Left kidney (tissue), 2 donors: Measurements from ENCODE around the gene MGLL. TPM values are rescaled to one million over a fixed set of nuclear protein-coding genes. Genes with fewer than 3 reads are reported as not detected.
"Not testable (repeated sequence)": the region's sequence is repeated elsewhere in the genome, so short reads cannot be mapped to it uniquely, and the experiment has no call there.

Experiments
- DNase-seq: peaks from one replicate; pipeline ENCODE4 v3.0.0-alpha.2; 2013
- polyA plus RNA-seq: library from polyadenylated mRNA; unstranded; fragments of 120-200 nt; gene quantifications from one replicate; pipeline ENCODE4 v1.2.1, GENCODE V29; 2013; ENCODE audit not compliant: insufficient read length

MGLL gene
- polyA plus RNA-seq, 1 donor, result 22.6 TPM

DNA sequence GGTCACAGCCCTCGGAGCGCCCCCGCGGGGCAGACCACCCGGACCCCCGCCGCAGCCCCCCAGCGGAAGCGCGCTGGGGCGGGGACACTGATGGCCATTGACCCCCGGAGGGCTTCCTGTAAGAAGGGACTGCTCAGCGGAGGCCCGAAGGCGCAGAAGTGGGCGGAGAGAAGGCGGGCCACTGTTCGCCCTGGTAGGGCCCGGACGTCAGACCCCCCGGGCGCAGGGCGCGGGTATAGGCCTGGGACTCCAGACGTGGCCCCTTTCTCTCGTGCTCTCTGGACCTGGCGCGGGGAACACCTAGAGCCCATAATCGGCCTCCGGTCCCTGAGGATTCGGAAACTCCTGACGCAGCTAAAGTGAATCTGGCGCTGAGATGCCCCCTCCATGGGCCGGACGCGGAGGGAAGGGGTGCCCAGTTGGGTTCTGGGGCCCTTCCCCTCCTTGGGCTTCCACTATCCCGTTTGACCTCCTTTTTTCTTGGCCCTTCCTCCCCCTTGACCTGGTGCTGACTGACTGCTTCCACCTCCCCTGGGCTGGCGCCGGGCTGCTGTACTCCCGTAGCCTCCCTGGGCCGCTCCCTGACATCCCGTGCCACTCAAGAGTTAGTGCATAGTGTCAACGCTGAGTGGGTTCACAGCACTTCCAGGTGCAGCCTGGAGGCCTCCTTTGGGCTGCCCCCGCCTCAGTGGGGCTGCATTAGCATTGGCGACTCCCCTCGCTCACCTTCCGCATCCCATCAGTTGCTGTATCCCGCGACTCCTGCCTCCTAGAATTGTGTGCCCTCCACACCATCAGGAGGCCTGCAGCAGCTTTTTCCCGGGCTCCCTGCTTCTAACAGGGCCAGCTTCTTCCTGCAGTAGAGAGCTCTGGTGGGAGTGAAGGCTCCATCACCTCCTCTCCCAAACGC, 148.9 kb downstream of the MGLL start:
- DNase-seq, result no peak

- peak; percentile 73 for DNase-seq
Measured at GRCh38 chr3:127672429-127673190, 149.7 kb downstream of the MGLL start, which contains the start of gene ABTB1. Gene ABTB1, plus strand, starts transcription at chr3:127672952. Its CDS starts 74 bp downstream, at chr3:127673026.

DNA sequence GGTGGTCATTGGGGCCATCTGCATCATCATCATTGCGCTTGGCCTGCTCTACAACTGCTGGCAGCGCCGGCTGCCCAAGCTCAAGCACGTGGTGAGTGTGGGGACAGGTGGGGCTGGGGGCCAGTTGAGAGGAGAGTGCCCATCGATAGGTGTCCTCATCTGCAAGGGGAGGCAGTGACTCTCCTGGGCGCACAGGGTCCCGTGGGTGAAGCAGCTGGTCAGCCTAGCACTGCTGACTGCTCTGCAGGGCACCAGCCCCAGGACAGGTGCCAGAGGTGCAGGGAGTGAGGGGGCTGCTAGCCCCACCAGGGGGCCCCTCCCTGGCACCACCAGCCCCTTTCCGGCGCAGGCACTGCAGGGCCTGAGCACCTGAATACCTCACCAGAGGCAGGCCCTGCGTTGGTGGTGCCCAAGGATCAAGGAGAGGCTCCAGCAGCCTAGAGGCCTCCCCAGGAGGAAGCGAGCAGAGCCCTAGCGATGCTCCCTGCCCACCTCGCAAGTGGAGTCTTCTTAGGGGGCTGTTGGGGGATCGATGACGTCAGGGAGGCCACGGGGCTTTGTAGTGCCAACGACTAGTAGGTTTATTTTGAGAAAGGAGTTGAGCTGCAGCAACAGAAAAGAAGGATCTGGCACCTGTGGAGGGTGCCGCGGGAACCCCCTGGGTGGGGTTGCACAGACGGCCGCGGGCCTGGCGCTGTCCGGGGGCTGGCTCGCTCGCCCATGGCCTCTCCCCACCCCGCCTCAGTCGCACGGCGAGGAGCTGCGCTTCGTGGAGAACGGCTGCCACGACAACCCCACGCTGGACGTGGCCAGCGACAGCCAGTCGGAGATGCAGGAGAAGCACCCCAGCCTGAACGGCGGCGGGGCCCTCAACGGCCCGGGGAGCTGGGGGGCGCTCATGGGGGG, 150.5 kb downstream of the MGLL start:
- no peak for DNase-seq

DNA sequence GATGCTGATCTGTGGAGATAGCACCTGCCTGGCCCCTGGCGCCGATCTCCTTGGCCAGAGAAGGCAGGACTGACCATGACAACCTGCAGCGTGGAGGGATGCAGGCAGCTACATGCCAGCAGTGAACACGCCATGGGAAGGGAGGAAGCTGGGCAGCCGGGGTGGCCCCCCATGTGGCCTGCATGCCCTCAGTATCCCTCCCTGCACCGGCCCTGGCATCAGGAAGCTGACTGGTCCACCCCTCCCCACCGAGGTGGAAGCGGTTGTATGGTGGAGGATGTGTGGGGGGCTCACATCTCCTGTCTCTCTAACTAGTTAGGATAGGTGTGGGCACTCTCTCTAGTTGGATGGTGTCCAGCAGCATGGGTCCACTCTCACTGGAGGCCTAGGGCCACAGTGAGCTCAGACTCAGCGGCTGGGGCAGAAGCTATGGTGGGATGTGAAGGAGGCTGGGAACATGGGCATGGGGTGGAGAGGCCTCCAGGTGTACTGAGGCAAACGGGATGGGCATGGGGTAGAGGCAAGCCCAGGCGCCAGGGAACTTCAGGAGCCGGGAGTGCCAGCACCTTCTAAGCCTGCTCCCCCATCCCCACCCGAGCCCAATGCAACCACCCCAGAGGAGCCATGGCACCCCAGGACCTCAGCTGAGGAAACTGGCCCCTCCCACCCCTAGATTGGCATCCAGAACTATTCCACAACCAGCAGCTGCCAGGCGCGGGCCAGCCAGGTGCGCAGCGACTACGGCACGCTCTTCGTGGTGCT, 151.4 kb downstream of the MGLL start:
- DNase-seq, result no peak

DNA sequence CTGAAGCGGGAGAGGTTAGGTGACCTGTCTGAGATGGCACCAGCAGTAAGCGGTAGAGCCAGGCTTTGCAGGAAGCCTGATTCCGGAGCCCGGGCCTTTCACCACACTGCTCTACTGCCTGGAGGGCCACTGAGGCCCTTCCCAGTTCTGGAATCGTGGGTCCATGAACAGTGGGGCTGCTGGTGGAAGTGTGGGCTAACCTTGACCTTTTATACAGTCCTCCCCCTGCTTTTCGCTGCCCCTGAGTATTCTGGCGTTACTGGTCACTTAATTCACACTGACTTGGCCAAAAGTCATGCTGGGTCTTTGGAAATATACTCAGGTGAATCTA, 152.1 kb downstream of the MGLL start:
- DNase-seq, result no peak

GRCh38 chr3:127669541-127670228, 152.6 kb downstream of the MGLL start:
- no peak for DNase-seq

DNA sequence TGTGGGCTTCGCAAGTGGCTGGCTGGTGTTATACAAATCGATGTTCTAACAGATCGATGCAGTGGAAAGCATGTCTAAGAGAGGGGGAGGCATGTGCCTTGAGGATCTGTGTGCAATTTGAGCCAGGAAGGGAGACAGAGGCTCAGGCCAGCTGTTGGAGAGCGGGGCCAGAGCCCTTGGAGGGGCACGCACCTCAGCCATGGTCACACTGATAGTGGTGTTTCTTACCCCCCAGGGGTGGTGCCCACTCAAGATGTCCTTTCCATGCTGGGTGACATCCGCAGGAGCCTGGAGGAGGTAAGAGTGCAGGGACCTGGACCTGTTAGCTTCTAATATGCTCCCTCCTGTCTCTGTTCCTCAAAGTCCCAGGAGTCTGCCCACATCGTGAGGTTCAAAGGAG, 153.4 kb downstream of the MGLL start:
- no peak for DNase-seq

DNA sequence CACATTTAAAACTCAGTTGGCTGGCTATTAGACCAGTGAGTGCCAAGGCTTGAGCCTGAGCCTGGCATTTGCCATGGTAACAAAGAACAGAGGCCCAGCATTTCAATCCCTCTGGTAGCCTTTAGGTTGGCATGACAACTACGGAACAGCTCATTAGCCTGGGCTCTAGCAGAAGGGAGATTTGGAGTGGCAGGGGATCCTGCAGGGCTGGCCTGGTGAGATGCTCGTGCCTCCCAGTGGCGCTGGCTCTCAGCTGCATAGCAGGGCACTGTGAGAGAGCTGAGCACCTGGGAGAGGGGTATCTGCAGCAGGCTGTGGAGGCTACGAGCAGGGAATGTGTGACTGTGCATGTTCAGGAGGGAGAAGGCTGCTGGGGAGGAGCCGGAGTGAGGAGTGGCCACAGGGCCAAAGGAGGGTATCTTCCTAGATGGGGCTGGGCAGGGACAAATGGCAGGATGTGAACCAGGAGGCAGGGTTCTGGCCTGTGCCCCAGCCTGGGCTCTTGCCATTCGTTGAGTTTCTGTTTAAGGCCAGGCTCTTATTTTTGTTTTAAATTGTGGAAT, 155.1 kb downstream of the MGLL start:
- no peak for DNase-seq

DNA sequence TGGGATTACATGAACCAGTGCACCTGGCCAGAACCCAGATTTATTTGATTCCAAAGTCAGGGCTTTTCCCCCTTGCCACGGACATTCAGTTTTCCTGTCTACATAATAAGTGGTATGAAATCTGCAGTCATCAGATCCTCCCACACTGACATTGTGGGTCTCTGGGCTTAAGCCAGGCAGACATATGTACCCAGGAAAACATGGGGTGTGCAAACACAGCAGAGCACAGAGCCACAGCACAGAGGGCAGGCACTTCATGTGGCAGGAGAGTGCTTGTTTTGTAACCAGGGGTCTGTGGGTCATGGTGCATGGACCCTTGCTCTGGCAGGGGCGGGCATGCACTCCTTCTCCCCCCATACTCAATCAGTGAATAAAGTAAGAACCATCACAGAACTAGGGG, 155.6 kb downstream of the MGLL start:
- DNase-seq, result no peak

DNA sequence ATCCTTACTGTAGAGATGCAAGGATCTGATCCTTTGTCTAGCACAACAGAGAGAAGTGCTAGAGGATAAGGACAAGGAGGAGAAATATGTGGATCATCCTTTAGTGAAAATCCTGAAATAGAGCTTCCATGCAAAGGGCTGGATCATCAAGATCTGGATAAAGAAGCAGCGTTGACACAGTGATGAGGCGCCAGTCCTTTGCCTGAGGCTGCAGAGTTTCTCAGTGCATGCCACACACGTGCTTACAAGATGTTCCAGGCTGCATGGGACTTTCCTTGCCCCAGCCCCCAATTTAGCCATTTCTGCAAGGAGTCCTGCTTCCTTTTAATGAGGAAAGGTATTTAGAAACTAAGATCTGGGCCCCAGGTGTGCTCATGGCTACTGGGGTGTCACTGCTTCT, 156.7 kb downstream of the MGLL start:
- no peak for DNase-seq

GRCh38 chr3:127665165-127665564, 157.2 kb downstream of the MGLL start:
- DNase-seq, result no peak

GRCh38 chr3:127663151-127663550, 159.2 kb downstream of the MGLL start:
- DNase-seq, result no peak

GRCh38 chr3:127662001-127662469, 160.3 kb downstream of the MGLL start:
- DNase-seq, result no peak

DNA sequence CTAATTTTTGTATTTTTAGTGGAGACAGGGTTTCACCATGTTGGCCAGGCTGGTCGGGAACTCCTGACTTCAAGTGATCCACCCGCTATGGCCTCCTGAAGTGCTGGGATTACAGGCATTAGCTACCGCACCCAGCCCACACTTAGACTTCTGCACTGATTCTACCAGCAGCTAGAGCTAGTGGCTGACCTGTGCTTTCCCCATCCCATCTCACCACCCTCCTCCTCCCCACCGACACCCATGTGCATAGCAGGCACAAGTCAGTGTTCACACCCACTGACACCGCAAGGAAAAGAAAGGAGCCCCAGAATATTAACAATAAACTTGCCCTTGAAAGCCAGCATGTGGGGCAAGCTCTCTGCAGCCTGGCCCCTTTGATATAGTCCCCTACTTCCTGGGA, 160.7 kb downstream of the MGLL start:
- DNase-seq, result no peak

DNA sequence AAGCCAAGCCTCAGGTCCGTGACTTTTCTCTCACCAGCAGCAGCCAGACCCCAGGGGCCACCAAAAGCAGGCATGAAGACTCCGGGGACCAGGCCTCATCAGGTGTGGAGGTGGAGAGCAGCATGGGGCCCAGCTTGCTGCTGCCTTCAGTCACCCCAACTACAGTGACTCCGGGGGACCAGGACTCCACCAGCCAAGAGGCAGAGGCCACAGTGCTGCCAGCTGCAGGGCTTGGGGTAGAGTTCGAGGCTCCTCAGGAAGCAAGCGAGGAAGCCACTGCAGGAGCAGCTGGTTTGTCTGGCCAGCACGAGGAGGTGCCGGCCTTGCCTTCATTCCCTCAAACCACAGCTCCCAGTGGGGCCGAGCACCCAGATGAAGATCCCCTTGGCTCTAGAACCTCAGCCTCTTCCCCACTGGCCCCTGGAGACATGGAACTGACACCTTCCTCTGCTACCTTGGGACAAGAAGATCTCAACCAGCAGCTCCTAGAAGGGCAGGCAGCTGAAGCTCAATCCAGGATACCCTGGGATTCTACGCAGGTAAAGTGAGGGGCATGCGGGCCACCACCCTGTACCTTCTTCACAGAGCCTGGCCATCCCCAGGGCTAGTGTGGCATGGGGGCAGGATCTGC, 161.6 kb downstream of the MGLL start:
- no peak for DNase-seq

DNA sequence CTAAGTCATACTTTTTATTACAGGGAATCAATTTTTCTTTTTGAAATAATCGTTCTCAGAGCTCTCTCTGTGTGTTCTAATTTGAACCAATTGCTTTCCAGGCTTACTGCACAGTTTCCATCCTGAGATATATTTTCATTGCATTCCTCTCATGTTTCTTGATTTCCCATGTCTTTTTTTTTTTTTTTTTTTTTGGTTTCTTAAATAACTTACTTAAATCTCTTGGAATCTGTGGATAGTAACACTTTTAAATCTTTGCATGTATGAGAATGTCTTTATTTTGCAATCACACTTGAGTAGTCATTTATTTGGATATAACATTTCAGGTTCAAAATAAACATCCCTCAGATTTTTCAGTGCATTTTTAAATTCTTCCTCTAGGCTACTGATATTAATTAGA, 164.1 kb downstream of the MGLL start:
- DNase-seq, result no peak

DNA sequence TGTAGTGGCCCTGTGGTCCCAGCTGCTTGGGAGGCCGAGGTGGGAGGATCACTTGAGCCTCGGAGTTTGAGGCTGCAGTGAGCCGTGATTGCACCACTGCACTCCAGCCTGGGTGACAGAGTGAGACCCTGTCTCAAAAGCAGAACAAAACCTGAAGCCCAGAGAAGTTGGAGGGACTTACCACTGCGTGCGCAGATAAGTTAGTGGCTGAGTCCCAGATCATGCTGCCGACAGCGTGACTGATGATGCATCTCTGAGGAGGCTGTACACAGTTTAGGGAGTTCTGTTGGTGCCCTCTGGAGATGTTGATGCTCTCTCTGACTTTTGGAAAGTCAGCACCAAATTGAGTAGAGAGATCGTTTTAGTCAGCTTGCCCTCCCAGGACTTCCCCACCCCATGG, 165.4 kb downstream of the MGLL start:
- DNase-seq, result no peak

GRCh38 chr3:127655641-127656040, 166.7 kb downstream of the MGLL start:
- no peak for DNase-seq

- not testable (repeated sequence) for DNase-seq
Measured at GRCh38 chr3:127654993-127655392, 167.3 kb downstream of the MGLL start.

GRCh38 chr3:127654374-127654773, 167.9 kb downstream of the MGLL start:
- DNase-seq, result no peak
